Measurements from ENCODE around the gene UBE2E2. TPM values are rescaled to one million over a fixed set of nuclear protein-coding genes. Genes with fewer than 3 reads are reported as not detected.

The UBE2E2 gene
- total RNA-seq, 2 experiments from 2014 or later = 14.1 to 20.2 TPM

DNA sequence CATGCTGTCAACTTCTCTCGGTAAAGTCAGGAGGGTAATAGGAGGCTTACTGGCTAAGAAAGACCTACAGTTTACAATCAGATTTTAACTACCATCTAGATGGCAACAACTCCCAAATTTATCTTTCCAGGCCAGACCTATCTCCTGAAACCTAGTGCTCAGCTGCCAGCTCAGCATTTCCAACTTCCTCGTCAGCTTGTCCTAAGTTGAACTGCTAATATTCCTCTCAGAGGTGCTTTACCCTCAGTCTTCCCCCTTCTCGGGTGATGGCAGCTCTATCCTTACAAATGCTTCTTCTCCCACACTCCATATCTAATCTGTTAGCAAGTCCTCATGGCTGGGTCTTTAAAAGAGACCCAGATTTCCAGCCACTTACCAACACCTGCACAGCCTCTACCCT is 36.9 kb upstream of the UBE2E2 start:
- ATAC-seq (ENCODE audit: poor library complexity) (no peak), DNase-seq (no peak)
- Mint-ChIP-seq H3K27ac (no peak overlapping the region), H3K4me3 (no peak overlapping the region), H3K27me3 (no peaks in the 10 kb centered on the region), H3K36me3 (ENCODE audit: low read depth) (no peaks in the 10 kb centered on the region), H3K9me3 (peaks cover 11% of the 10 kb centered on the region), H3K4me1 (ENCODE audit: low read depth) (no peaks in the 10 kb centered on the region)
- Histone ChIP-seq H3K27me3 (ENCODE audit: control insufficient read depth in 1 of 2, insufficient read depth in 2 of 2, low read length in 2 of 2) (no peaks in the 10 kb centered on the region), H3K4me1 (ENCODE audit: insufficient read depth, low read length) (no peaks in the 10 kb centered on the region), H3K9me3 (ENCODE audit: control insufficient read depth in 1 of 2, insufficient read depth in 1 of 2, low read length in 2 of 2) (no peaks in the 10 kb centered on the region), H3K4me3 (ENCODE audit: low read length) (no peak overlapping the region), H3K36me3 (ENCODE audit: insufficient read depth, low read length) (no peaks in the 10 kb centered on the region), H3K27ac (ENCODE audit: low read depth in 1 of 2, low read length in 2 of 2) (no peak overlapping the region)
- TF ChIP-seq, protein P1, sequence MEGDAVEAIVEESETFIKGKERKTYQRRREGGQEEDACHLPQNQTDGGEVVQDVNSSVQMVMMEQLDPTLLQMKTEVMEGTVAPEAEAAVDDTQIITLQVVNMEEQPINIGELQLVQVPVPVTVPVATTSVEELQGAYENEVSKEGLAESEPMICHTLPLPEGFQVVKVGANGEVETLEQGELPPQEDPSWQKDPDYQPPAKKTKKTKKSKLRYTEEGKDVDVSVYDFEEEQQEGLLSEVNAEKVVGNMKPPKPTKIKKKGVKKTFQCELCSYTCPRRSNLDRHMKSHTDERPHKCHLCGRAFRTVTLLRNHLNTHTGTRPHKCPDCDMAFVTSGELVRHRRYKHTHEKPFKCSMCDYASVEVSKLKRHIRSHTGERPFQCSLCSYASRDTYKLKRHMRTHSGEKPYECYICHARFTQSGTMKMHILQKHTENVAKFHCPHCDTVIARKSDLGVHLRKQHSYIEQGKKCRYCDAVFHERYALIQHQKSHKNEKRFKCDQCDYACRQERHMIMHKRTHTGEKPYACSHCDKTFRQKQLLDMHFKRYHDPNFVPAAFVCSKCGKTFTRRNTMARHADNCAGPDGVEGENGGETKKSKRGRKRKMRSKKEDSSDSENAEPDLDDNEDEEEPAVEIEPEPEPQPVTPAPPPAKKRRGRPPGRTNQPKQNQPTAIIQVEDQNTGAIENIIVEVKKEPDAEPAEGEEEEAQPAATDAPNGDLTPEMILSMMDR (IDR thresholded peaks at IDR 0.05) = no peak
- intact Hi-C loops (cut with DNase I, micrococcal nuclease) = no loop called here
- ChIA-PET POLR2A (no interaction called here), CTCF (no interaction called here)

DNA sequence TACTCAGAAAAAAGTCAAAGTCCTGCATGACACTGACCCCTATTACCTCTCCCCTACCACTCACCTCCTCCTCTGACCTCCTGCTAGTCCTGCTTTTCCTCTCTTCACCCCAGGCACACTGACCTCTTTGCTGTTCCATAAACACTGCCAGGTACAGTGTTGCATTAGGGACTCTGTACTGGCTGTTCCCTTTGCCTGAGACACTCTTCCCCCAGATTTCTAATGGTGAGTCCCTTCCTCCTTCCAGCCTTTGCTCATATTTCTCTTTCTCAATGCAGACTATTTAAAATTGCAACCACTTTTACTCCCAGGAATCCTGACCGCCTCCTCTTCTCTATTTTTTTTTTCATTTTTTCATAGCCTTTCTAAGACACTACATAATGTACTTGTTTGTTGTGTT is 36.3 kb upstream of the UBE2E2 start:
- H3K9me3 Mint-ChIP-seq = peaks cover 11% of the 10 kb centered on the region
- H3K27ac Mint-ChIP-seq = no peak overlapping the region
- DNase-seq (no peak), ATAC-seq (ENCODE audit: poor library complexity) (no peak)
- H3K4me1 Mint-ChIP-seq (ENCODE audit: low read depth) = no peaks in the 10 kb centered on the region
- no peak overlapping the region for H3K4me3 Mint-ChIP-seq
- no peaks in the 10 kb centered on the region for H3K4me1 ChIP-seq (ENCODE audit: insufficient read depth, low read length)
- TF ChIP-seq, protein P1 (IDR thresholded peaks at IDR 0.05) = no peak
- CTCF ChIA-PET = no interaction called here
- H3K36me3 ChIP-seq (ENCODE audit: insufficient read depth, low read length) = no peaks in the 10 kb centered on the region
- H3K9me3 ChIP-seq (ENCODE audit: control insufficient read depth in 1 of 2, insufficient read depth in 1 of 2, low read length in 2 of 2) = no peaks in the 10 kb centered on the region
- H3K27me3 ChIP-seq (ENCODE audit: control insufficient read depth in 1 of 2, insufficient read depth in 2 of 2, low read length in 2 of 2) = no peaks in the 10 kb centered on the region
- no peaks in the 10 kb centered on the region for H3K36me3 Mint-ChIP-seq (ENCODE audit: low read depth)
- intact Hi-C loops (cut with DNase I, micrococcal nuclease) = no loop called here
- POLR2A ChIA-PET = no interaction called here
- no peaks in the 10 kb centered on the region for H3K27me3 Mint-ChIP-seq
- no peak overlapping the region for H3K4me3 ChIP-seq (ENCODE audit: low read length)
- no peak overlapping the region for H3K27ac ChIP-seq (ENCODE audit: low read depth in 1 of 2, low read length in 2 of 2)

DNA sequence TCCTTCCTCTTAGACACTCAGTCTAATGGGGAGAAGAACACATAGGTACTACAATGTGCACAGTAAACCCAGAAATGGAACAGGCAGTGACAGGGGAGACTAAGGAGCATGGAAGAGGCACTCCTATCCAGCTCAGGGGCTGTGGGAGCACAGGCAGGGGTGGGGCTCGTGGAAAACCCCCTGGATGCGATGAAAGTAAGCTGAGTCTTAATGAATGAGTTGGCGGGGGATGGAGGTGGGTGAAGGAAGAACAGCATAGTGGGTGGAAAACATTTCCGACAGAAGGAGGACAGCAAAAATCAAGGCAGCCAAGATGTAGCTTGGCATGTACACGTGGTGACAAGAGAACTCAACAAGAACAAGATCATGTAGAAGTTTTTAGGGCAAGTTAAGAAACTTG is 33.6 kb upstream of the UBE2E2 start:
- Mint-ChIP-seq H3K36me3 (ENCODE audit: low read depth) (no peaks in the 10 kb centered on the region), H3K9me3 (peaks cover 9% of the 10 kb centered on the region), H3K4me3 (no peak overlapping the region), H3K27me3 (no peaks in the 10 kb centered on the region), H3K27ac (no peak overlapping the region), H3K4me1 (ENCODE audit: low read depth) (no peaks in the 10 kb centered on the region)
- H3K9me3 ChIP-seq (ENCODE audit: control insufficient read depth in 1 of 2, insufficient read depth in 1 of 2, low read length in 2 of 2) = no peaks in the 10 kb centered on the region
- H3K4me1 ChIP-seq (ENCODE audit: insufficient read depth, low read length) = no peaks in the 10 kb centered on the region
- H3K4me3 ChIP-seq (ENCODE audit: low read length) = no peak overlapping the region
- ChIA-PET POLR2A (no interaction called here), CTCF (no interaction called here)
- ATAC-seq (ENCODE audit: poor library complexity) = no peak
- H3K27me3 ChIP-seq (ENCODE audit: control insufficient read depth in 1 of 2, insufficient read depth in 2 of 2, low read length in 2 of 2) = no peaks in the 10 kb centered on the region
- H3K27ac ChIP-seq (ENCODE audit: low read depth in 1 of 2, low read length in 2 of 2) = no peak overlapping the region
- no peak for DNase-seq
- TF ChIP-seq, protein P1 (IDR thresholded peaks at IDR 0.05) = no peak
- intact Hi-C loops (cut with DNase I, micrococcal nuclease) = no loop called here
- H3K36me3 ChIP-seq (ENCODE audit: insufficient read depth, low read length) = no peaks in the 10 kb centered on the region

All from CD4-positive, alpha-beta T cell (primary cell).